HG03159 (cell line): Measurements from ENCODE around the gene EMX2.
"Not testable (repeated sequence)": the region's sequence is repeated elsewhere in the genome, so short reads cannot be mapped to it uniquely, and the experiment has no call there.

Source experiments
- ATAC-seq: cut with Tn5 transposase; IDR thresholded peaks from one replicate; pipeline ENCODE4 v1.9.1; 2021; ENCODE audit warnings: mild to moderate bottlenecking, moderate library complexity; ENCODE audit not compliant: unreplicated experiment

EMX2 gene

GRCh38 chr10:117555017-117555416 is 12.5 kb downstream of the EMX2 start:
- no peak for ATAC-seq

GRCh38 chr10:117555863-117556262 is 13.3 kb downstream of the EMX2 start:
- no peak for ATAC-seq

- ATAC-seq: no peak
Observed at GRCh38 chr10:117556356-117556755, 13.8 kb downstream of the EMX2 start.

- ATAC-seq: no peak
Observed at GRCh38 chr10:117559712-117560111, 17.2 kb downstream of the EMX2 start.

- no peak for ATAC-seq
Observed at GRCh38 chr10:117560942-117561341, 18.4 kb downstream of the EMX2 start.

GRCh38 chr10:117562220-117562619 is 19.7 kb downstream of the EMX2 start:
- no peak for ATAC-seq

- no peak for ATAC-seq
Observed at GRCh38 chr10:117562896-117563737, 20.6 kb downstream of the EMX2 start.

GRCh38 chr10:117563780-117564179 is 21.2 kb downstream of the EMX2 start:
- no peak for ATAC-seq

- no peak for ATAC-seq
Observed at GRCh38 chr10:117565068-117565467, 22.5 kb downstream of the EMX2 start.

- ATAC-seq: no peak
Observed at GRCh38 chr10:117568334-117568733, 25.8 kb downstream of the EMX2 start.

GRCh38 chr10:117569610-117570390 is 27.3 kb downstream of the EMX2 start:
- ATAC-seq: no peak

GRCh38 chr10:117570880-117571279 is 28.3 kb downstream of the EMX2 start:
- ATAC-seq: no peak

- no peak for ATAC-seq
Observed at GRCh38 chr10:117574498-117575146, 32.1 kb downstream of the EMX2 start.

- no peak for ATAC-seq
Observed at GRCh38 chr10:117578490-117578889, 35.9 kb downstream of the EMX2 start.

GRCh38 chr10:117578999-117579590 is 36.5 kb downstream of the EMX2 start:
- no peak for ATAC-seq

- ATAC-seq: no peak
Observed at GRCh38 chr10:117581961-117582360, 39.4 kb downstream of the EMX2 start.

GRCh38 chr10:117584831-117585230 is 42.3 kb downstream of the EMX2 start:
- ATAC-seq: not testable (repeated sequence)

GRCh38 chr10:117587036-117587435 is 44.5 kb downstream of the EMX2 start:
- no peak for ATAC-seq

- ATAC-seq: no peak
Observed at GRCh38 chr10:117590101-117590875, 47.7 kb downstream of the EMX2 start.

GRCh38 chr10:117591043-117591442 is 48.5 kb downstream of the EMX2 start:
- no peak for ATAC-seq
